Skeletal muscle tissue (tissue), 4 donors: ENCODE data around the gene PRDM11. TPM values are rescaled to one million over a fixed set of nuclear protein-coding genes. Genes with fewer than 3 reads are reported as not detected.

Experiments
- H3K27ac ChIP-seq: one replicate; pipeline ENCODE4 v1.7.0; 2013; ENCODE audit warnings: mild to moderate bottlenecking, low read depth, low read length, inconsistent platforms
- H3K27me3 ChIP-seq, 3 donors: one replicate each; pipeline ENCODE4 v1.7.0; 2013; ENCODE audit warnings: low read length in 3 of 3; ENCODE audit not compliant: control insufficient read depth in 3 of 3, insufficient read depth in 3 of 3
- H3K36me3 ChIP-seq, 3 donors: one replicate each; pipeline ENCODE4 v1.7.0; 2013; ENCODE audit warnings: low read length in 3 of 3; ENCODE audit not compliant: control insufficient read depth in 3 of 3, insufficient read depth in 3 of 3
- H3K4me1 ChIP-seq, 3 donors: one replicate each; pipeline ENCODE4 v1.7.0; 2013; ENCODE audit warnings: low read length in 3 of 3, mild to moderate bottlenecking in 3 of 3; ENCODE audit not compliant: control insufficient read depth in 3 of 3, insufficient read depth in 3 of 3
- H3K4me3 ChIP-seq, 3 donors: one replicate each; pipeline ENCODE4 v1.7.0; 2013; ENCODE audit warnings: low read length in 3 of 3
- H3K9ac ChIP-seq, 3 donors: one replicate each; pipeline ENCODE4 v1.7.0; 2013; ENCODE audit warnings: low read length in 3 of 3, mild to moderate bottlenecking in 3 of 3, moderate library complexity in 2 of 3, low read depth in 1 of 3
- H3K9me3 ChIP-seq, 3 donors: one replicate each; pipeline ENCODE4 v1.7.0; 2013; ENCODE audit warnings: low read length in 3 of 3; ENCODE audit not compliant: control insufficient read depth in 3 of 3
- total RNA-seq: library from RNA; depleted of rRNA; stranded (reverse); fragments of >200 nt; gene quantifications from one replicate; pipeline ENCODE4 v1.2.3, GENCODE V29; 2014
- donor health status: Osteomylitis.

PRDM11 gene
- total RNA-seq, 1 donor from 2014 or later: 9.4 TPM

DNA sequence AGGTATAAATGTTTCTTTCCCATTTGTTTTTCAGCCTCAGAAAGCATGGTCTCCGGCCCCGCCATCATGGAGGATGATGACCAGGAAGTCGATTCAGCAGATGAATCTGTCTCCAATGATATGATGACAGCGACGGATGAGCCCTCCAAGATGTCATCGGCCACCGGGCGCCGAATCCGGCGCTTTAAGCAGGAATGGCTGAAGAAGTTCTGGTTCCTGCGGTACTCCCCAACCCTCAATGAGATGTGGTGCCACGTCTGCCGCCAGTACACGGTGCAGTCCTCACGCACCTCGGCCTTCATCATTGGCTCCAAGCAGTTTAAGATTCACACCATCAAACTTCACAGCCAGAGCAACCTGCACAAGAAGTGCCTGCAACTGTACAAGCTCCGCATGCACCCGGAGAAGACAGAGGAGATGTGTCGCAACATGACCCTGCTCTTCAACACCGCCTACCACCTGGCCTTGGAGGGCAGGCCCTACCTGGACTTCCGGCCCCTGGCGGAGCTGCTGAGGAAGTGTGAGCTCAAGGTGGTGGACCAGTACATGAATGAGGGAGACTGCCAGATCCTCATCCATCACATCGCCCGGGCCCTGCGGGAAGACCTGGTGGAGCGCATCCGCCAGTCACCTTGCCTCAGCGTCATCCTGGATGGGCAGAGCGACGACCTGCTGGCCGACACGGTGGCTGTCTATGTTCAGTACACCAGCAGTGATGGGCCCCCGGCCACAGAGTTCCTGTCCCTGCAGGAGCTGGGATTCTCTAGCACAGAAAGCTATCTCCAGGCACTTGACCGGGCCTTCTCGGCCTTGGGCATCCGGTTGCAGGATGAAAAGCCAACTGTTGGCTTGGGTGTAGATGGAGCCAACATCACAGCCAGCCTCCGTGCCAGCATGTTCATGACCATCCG, 79.8 kb downstream of the PRDM11 start:
- Histone ChIP-seq H3K9me3 (no peaks in the 10 kb centered on the region), H3K4me1 (no peaks in the 10 kb centered on the region), H3K4me3 (no peak overlapping the region), H3K27me3 (no peaks in the 10 kb centered on the region), H3K36me3 (peaks cover 16 to 25% (median 16%) of the 10 kb centered on the region in 3 donors), H3K27ac (no peak overlapping the region), H3K9ac (no peak overlapping the region)

DNA sequence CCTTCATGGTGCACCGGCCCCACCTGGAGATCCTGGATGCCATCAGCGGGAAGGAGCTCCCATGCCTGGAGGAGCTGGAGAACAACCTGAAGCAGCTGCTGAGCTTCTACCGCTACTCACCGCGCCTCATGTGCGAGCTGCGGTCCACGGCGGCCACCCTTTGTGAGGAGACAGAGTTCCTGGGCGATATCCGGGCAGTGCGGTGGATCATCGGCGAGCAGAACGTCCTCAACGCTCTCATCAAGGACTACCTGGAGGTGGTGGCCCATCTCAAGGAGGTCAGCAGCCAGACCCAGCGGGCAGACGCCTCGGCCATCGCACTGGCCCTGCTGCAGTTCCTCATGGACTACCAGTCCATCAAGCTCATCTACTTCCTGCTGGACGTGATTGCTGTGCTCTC, 80.5 kb downstream of the PRDM11 start:
- H3K9ac ChIP-seq: no peak overlapping the region
- no peaks in the 10 kb centered on the region for H3K27me3 ChIP-seq
- H3K27ac ChIP-seq: no peak overlapping the region
- peaks cover 16 to 22% (median 16%) of the 10 kb centered on the region in 3 donors for H3K36me3 ChIP-seq
- no peak overlapping the region for H3K4me3 ChIP-seq
- H3K4me1 ChIP-seq: no peaks in the 10 kb centered on the region
- no peaks in the 10 kb centered on the region for H3K9me3 ChIP-seq

DNA sequence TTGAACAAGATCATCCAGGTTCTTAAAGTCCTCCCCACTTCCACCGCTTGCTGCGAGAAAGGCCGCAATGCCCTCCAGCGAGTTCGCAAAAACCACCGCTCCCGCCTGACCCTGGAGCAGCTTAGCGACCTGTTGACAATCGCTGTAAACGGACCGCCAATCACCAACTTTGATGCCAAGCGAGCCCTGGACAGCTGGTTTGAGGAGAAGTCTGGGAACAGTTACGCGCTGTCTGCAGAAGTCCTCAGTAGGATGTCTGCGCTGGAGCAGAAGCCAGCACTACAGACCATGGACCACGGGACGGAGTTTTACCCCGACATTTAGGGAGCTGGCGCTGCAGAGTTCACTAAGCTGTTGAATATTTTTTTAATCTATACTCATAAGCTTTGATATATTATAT, 81.4 kb downstream of the PRDM11 start:
- H3K27ac ChIP-seq: no peak overlapping the region
- no peak overlapping the region for H3K4me3 ChIP-seq
- H3K4me1 ChIP-seq: no peaks in the 10 kb centered on the region
- no peaks in the 10 kb centered on the region for H3K9me3 ChIP-seq
- H3K9ac ChIP-seq: no peak overlapping the region
- H3K27me3 ChIP-seq: no peaks in the 10 kb centered on the region
- peaks cover 16 to 22% (median 16%) of the 10 kb centered on the region in 3 donors for H3K36me3 ChIP-seq

DNA sequence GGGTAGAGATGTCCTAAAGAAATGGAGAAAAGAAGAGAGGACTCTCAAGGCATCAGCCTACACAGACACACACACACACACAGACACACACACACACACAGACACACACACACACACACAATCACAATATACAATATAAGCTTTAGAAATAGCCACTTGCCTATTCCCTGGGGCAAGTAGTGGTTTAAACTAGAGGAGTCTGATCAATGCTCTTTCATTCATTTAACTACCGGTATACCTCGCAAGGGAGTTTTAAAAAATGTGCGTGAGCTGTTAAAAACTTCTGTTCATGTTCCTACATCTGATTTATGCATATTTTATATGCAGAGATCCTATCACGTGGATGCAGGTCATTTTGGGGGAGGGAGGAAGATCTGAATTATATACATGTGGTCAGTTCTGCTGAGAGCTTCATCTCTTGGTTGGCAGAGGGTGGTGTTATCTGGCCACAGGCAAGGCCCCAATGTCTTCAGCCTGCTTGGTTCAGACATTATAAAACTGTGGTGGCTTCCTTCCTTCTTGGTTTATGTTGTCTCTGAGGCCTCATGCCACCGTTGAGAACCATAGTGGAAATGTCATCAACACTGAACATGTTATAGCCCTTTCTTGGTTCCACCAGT, 83.1 kb downstream of the PRDM11 start:
- Histone ChIP-seq H3K4me3 (no peak overlapping the region), H3K36me3 (peaks cover 12 to 22% (median 16%) of the 10 kb centered on the region in 3 donors), H3K9ac (no peak overlapping the region), H3K27me3 (no peaks in the 10 kb centered on the region), H3K9me3 (no peaks in the 10 kb centered on the region), H3K4me1 (no peaks in the 10 kb centered on the region), H3K27ac (no peak overlapping the region)

DNA sequence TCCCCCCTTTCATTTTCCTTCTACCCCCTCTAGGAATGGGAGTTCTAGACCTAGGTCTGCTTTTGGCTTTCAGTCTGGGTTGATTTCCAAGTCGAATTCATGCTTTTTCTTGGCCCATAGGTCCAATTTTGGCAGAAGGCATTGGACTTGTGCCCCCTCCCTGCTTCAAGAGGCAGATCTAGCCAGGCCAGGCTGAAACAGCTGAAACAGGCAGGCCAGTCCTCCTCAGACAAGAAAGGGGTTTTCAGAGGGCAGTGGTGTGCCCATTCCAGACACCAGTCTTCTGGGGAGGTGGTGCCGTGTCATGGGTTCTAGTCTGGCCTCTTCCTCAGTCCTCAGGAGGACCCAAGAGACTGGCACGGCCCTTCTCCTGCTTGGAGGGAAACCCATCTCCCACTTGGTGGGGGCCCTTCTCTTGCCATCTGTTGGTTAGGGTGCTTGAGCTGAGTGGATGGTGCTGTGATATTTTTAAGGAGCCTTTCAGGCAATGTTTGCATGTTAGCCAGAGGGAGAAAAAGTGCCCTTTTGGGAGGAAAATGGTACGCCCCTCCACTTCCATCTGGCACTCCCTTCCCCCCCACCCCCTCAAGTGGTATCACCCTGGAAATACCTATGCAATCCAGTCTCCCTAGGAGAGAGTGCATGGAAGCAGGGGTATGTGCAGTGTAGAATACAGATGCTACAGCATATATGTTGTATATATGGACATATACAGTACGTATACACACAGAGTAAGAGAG, 86.1 kb downstream of the PRDM11 start:
- no peak overlapping the region for H3K27ac ChIP-seq
- H3K4me3 ChIP-seq: no peak overlapping the region
- H3K9ac ChIP-seq: no peak overlapping the region
- H3K9me3 ChIP-seq: no peaks in the 10 kb centered on the region
- peaks cover 0 to 10% (median 8%) of the 10 kb centered on the region in 3 donors for H3K27me3 ChIP-seq
- peaks cover 0 to 4% (median 3%) of the 10 kb centered on the region in 3 donors for H3K36me3 ChIP-seq
- H3K4me1 ChIP-seq: no peaks in the 10 kb centered on the region

DNA sequence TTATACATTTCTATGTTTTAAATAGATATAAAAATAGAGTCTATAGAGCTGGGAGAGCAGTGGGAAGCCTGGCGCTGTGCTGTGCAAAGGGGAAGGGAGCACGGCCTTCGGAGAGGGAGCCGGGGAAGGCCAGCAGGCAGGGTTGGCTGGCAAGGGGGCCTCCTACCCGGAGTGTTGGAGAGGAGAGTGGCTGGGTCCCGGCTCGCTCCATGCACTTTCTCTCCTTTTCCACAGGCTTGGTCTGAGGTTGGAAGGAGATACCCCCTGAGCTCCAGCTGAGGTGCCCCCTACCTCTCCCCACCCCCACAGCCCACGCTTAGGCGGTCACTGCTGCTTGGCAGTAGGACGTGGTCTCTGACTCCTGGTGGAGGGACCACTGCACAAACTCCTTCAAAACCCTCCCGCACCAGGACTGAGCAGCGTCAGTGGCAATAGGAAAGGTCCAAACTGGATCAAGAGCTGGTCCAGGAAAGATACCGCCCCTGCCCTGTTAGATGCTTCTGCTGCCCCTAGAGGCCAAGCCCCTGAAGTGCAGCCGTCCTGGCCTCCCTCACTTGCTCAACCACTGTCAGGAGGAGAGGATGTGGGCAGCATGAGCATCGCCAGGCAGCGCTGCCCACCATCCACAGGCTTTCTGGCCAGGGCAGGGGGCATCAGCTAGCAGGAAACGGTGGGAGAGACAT, 86.8 kb downstream of the PRDM11 start:
- Histone ChIP-seq H3K4me1 (no peaks in the 10 kb centered on the region), H3K4me3 (no peak overlapping the region), H3K27me3 (peaks cover 0 to 17% (median 12%) of the 10 kb centered on the region in 3 donors), H3K9me3 (no peaks in the 10 kb centered on the region), H3K9ac (no peak overlapping the region), H3K36me3 (no peaks in the 10 kb centered on the region), H3K27ac (no peak overlapping the region)

DNA sequence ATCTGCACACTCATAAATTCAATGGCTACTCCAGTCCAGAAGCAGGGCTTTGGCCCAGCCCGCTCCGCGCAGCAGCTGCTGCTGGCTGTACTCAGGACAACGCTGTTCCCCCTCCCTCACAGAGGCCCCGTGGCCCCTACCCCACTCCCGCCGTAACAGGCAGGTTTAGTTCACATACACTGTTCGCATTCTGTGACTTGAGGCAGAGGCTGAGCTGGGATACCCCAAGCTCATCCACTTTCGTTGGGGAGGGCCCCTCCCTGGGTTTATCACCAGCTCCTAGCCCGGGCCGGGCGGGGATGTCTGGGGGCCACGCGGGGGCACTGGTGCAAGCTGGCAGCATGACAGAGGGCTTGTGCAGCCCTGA, 87.3 kb downstream of the PRDM11 start:
- H3K9ac ChIP-seq: no peak overlapping the region

DNA sequence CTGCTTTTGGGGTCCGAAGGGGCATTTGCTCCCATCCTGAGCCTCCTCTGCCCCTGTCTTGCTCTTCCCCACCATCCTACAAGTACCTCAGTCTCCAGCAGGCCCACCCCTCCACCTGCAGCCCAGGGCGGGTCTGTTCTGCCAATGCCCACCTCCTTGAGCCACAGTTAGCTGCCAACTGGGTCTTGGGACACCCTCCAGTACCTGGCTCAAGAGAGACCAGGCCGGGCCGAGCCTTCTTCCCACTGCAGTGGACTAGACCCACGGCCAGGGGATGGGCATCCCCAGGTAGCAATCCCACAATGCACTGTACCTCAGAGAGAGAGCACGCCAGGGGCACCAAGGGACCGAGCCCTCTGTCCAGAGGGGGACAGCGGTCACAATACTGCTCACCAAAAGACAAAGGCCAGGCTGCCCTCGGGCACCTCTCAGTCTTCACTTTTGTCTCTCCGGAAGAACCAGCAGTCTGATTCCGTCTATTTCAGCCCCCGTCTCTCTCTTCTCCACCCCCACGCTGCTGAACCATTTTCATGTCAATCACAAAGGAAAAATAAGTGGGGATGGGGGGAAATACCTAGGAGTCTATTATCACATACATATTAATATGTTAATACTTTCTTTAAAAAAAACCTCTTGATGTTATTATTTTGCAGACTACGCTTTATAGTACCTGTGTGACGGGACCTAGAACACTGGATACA, 88.0 kb downstream of the PRDM11 start:
- Histone ChIP-seq H3K27me3 (peaks cover 0 to 19% (median 12%) of the 10 kb centered on the region in 3 donors), H3K9me3 (no peaks in the 10 kb centered on the region), H3K27ac (no peak overlapping the region), H3K4me3 (no peak overlapping the region), H3K36me3 (no peaks in the 10 kb centered on the region), H3K4me1 (no peaks in the 10 kb centered on the region), H3K9ac (no peak overlapping the region)

More for the DNA sequence above, 87.3 kb downstream of the PRDM11 start:
- Histone ChIP-seq H3K9me3 (no peaks in the 10 kb centered on the region), H3K27me3 (peaks cover 0 to 19% (median 12%) of the 10 kb centered on the region in 3 donors), H3K36me3 (no peaks in the 10 kb centered on the region), H3K27ac (no peak overlapping the region), H3K4me3 (no peak overlapping the region), H3K4me1 (no peaks in the 10 kb centered on the region)

DNA sequence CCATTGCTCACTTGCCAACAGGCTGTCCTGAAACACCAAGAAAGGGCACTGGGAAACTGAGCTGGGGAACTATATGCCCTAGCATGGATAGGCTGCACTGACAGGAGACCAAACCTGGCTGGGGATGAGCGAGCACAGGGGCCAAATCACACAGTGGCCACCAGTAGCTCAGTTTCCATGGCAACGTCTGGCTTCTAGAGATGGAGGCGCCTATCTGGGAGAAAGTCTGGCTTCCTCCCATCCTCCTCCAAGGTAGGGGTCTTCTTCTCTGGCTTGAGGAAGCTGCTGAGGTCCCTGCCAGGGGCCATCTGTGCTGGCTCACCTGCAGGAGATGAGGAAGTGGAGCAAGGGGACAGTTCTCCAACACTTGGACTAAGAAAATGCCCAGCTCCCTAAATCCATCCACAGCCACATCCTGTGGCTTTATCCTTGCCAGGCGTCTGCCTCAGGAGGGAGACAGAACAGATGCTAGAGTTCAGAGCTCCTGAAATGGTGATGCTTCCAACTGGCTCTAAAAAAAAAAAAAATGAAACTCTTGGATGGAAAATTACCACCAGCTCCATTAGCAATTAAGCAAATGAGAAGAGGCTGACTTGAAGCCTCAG, 91.4 kb downstream of the PRDM11 start:
- Histone ChIP-seq H3K9me3 (peaks cover 0 to 3% (median 0%) of the 10 kb centered on the region in 3 donors), H3K4me1 (no peaks in the 10 kb centered on the region), H3K27me3 (peaks cover 0 to 19% (median 12%) of the 10 kb centered on the region in 3 donors), H3K9ac (no peak overlapping the region), H3K4me3 (no peak overlapping the region), H3K36me3 (no peaks in the 10 kb centered on the region), H3K27ac (no peak overlapping the region)
